ENCODE data around the gene SERTAD2.

The SERTAD2 gene

GRCh38 chr2:64675860-64676259 is 22.1 kb upstream of the SERTAD2 start:
- in situ Hi-C loops (cut with MboI; ENCODE audit: low sequenced_read_pairs) = no loop called here

- in situ Hi-C loops (cut with MboI; ENCODE audit: low sequenced_read_pairs) = no loop called here
Measured at GRCh38 chr2:64672708-64673107, 19.0 kb upstream of the SERTAD2 start.

- in situ Hi-C loops (cut with MboI; ENCODE audit: low sequenced_read_pairs) = no loop called here
Measured at GRCh38 chr2:64670047-64670446, 16.3 kb upstream of the SERTAD2 start.

GRCh38 chr2:64669288-64669687 is 15.6 kb upstream of the SERTAD2 start:
- in situ Hi-C loops (cut with MboI; ENCODE audit: low sequenced_read_pairs) = no loop called here

GRCh38 chr2:64668542-64668941 is 14.8 kb upstream of the SERTAD2 start:
- in situ Hi-C loops (cut with MboI; ENCODE audit: low sequenced_read_pairs) = no loop called here

- in situ Hi-C loops (cut with MboI; ENCODE audit: low sequenced_read_pairs) = no loop called here
Measured at GRCh38 chr2:64667535-64667934, 13.8 kb upstream of the SERTAD2 start.

GRCh38 chr2:64666810-64667438 is 13.2 kb upstream of the SERTAD2 start:
- in situ Hi-C loops (cut with MboI; ENCODE audit: low sequenced_read_pairs) = no loop called here

- in situ Hi-C loops (cut with MboI; ENCODE audit: low sequenced_read_pairs) = no loop called here
Measured at GRCh38 chr2:64665709-64666108, 12.0 kb upstream of the SERTAD2 start.

- in situ Hi-C loops (cut with MboI; ENCODE audit: low sequenced_read_pairs) = no loop called here
Measured at GRCh38 chr2:64663402-64663801, 9.7 kb upstream of the SERTAD2 start.

GRCh38 chr2:64661741-64662169 is 8.0 kb upstream of the SERTAD2 start:
- in situ Hi-C loops (cut with MboI; ENCODE audit: low sequenced_read_pairs) = no loop called here

- in situ Hi-C loops (cut with MboI; ENCODE audit: low sequenced_read_pairs) = loop anchor here (10.0 kb wide), 1 partner anchor 96 kb away; no protein-coding TSS in a partner anchor
Measured at GRCh38 chr2:64659252-64659651, 5.5 kb upstream of the SERTAD2 start.

- in situ Hi-C loops (cut with MboI; ENCODE audit: low sequenced_read_pairs) = loop anchor here (10.0 kb wide), 1 partner anchor 97 kb away; no protein-coding TSS in a partner anchor
Measured at GRCh38 chr2:64658269-64658668, 4.6 kb upstream of the SERTAD2 start.

GRCh38 chr2:64657411-64657810 is 3.7 kb upstream of the SERTAD2 start:
- in situ Hi-C loops (cut with MboI; ENCODE audit: low sequenced_read_pairs) = loop anchor here (10.0 kb wide), 1 partner anchor 97 kb away; no protein-coding TSS in a partner anchor

- in situ Hi-C loops (cut with MboI; ENCODE audit: low sequenced_read_pairs) = loop anchor here (10.0 kb wide), 1 partner anchor 98 kb away; no protein-coding TSS in a partner anchor
Measured at GRCh38 chr2:64656379-64656778, 2.7 kb upstream of the SERTAD2 start.

GRCh38 chr2:64655873-64656272 is 2.2 kb upstream of the SERTAD2 start:
- in situ Hi-C loops (cut with MboI; ENCODE audit: low sequenced_read_pairs) = loop anchor here (10.0 kb wide), 1 partner anchor 99 kb away; no protein-coding TSS in a partner anchor

GRCh38 chr2:64655018-64655664 is 1.4 kb upstream of the SERTAD2 start:
- in situ Hi-C loops (cut with MboI; ENCODE audit: low sequenced_read_pairs) = loop anchor here (10.0 kb wide), 1 partner anchor 100 kb away; no protein-coding TSS in a partner anchor

GRCh38 chr2:64654063-64654811 is 524 bp upstream of the SERTAD2 start:
- in situ Hi-C loops (cut with MboI; ENCODE audit: low sequenced_read_pairs) = loop anchor here (10.0 kb wide), 1 partner anchor 101 kb away; no protein-coding TSS in a partner anchor

GRCh38 chr2:64652231-64653108 is 1.2 kb downstream of the SERTAD2 start:
- in situ Hi-C loops (cut with MboI; ENCODE audit: low sequenced_read_pairs) = loop anchor here (10.0 kb wide), 1 partner anchor 102 kb away; no protein-coding TSS in a partner anchor

- in situ Hi-C loops (cut with MboI; ENCODE audit: low sequenced_read_pairs) = loop anchor here (10.0 kb wide), 1 partner anchor 103 kb away; no protein-coding TSS in a partner anchor
Measured at GRCh38 chr2:64651590-64651989, 2.1 kb downstream of the SERTAD2 start.

GRCh38 chr2:64650722-64651338 is 2.9 kb downstream of the SERTAD2 start:
- in situ Hi-C loops (cut with MboI; ENCODE audit: low sequenced_read_pairs) = loop anchor here (10.0 kb wide), 1 partner anchor 104 kb away; no protein-coding TSS in a partner anchor

All from HL-60/S4 treated with phorbol 12-myristate 13-acetate at 8.2 ng/mL for 4 days and 3 days (cell line).